SKM-1 (cell line): ENCODE data around the gene CFAP20DC.
"Not testable (repeated sequence)": the region's sequence is repeated elsewhere in the genome, so short reads cannot be mapped to it uniquely, and the experiment has no call there.

Source experiments
- DNase-seq: peaks from one replicate; lab custom pipeline; 2025; ENCODE audit not compliant: unreplicated experiment; lab: John Stamatoyannopoulos, UW

The CFAP20DC gene

GRCh38 chr3:59049671-59050331 is at the start of gene CFAP20DC:
CFAP20DC (minus strand) TSS chr3:59050025; CDS start chr3:59049631, 394 bp downstream.
- peak; percentile 81 for DNase-seq

GRCh38 chr3:59098516-59098915 is 48.7 kb upstream of the CFAP20DC start:
- DNase-seq, result not testable (repeated sequence)

DNA sequence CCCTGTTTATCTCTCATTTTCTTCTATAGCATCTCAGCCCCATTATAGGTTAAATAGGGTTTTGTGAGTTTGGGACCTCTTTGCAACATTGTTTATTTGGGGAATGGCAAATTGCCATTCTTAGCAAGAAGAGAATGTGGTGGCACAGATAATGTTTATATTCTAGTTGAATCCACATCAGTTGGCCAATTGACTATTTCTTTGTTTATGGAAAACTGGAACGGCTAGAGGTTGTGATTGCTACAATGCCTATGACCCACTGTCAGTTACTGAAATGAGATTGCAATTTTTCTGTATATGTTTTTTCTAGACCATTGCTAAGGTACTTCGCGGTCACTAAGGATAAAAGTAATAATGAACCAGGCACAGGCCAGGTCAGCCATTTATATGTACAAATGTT is 44.6 kb upstream of the CFAP20DC start:
- DNase-seq, result no peak

GRCh38 chr3:59093521-59093920 is 43.7 kb upstream of the CFAP20DC start:
- DNase-seq, result no peak

- no peak for DNase-seq
These were observed 38.9 kb upstream of the CFAP20DC start for GRCh38 chr3:59088761-59089160.

GRCh38 chr3:59085976-59086375 is 36.2 kb upstream of the CFAP20DC start:
- no peak for DNase-seq

DNA sequence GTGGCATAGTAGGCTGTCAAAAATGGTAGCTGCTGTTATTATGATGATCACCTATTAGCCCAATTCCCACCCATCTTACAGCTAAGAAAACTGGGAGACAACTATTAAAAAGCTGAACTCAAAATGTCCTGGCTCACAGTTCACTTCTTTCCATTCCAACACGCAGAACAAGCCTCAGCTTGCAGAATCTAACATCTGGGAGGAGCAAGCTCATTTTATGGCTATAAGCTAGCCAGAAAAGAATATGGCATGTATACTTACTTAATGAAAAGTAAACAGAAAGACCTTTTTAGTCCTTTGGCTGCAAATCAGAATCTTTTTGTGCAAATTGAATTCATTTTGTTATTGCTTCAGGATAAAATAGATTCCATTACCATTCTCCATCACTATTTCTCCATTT is 34.8 kb upstream of the CFAP20DC start:
- DNase-seq, result no peak

GRCh38 chr3:59082106-59082505 is 32.3 kb upstream of the CFAP20DC start:
- peak; percentile 47 for DNase-seq

- no peak for DNase-seq
These were observed 31.2 kb upstream of the CFAP20DC start for GRCh38 chr3:59081071-59081470.

DNA sequence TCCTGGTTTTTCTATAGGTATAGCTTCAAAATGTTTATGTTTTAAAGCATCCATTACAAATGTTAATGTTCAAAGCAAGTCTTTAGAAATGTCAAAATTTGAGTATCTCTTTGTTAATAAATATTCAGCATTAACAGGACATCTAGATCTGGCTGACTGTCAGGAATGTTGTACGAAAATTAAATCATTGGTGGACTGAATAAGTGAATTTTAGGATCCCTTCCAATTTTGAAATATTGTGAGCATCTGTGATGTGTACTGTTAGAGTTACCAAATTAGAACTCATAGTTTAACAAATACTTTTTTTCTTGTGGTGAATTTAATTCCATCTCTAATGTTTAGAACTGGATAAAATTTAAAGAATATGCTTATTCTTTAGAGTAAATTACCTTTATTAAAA is 30.1 kb upstream of the CFAP20DC start:
- no peak for DNase-seq

GRCh38 chr3:59074764-59075163 is 24.9 kb upstream of the CFAP20DC start:
- no peak for DNase-seq

DNA sequence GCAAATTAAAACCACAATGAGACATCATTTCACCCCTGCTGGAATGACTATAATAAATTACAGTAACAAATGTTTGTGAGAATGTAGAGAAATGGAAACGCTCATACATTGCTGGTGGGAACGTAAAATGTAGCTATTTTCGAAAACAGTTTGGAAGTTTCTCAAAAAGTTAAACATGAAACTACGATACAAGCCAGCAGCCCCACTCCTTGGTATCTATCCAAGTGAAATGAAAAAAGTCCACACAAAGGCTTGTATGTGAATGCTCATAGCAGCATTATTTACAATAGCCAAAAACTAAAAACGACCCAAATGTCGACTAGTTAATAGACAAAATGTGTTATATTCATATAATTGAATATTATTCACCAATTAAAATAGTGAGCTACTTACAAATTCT is 22.9 kb upstream of the CFAP20DC start:
- DNase-seq, result no peak

GRCh38 chr3:59069838-59070237 is 20.0 kb upstream of the CFAP20DC start:
- DNase-seq, result no peak

DNA sequence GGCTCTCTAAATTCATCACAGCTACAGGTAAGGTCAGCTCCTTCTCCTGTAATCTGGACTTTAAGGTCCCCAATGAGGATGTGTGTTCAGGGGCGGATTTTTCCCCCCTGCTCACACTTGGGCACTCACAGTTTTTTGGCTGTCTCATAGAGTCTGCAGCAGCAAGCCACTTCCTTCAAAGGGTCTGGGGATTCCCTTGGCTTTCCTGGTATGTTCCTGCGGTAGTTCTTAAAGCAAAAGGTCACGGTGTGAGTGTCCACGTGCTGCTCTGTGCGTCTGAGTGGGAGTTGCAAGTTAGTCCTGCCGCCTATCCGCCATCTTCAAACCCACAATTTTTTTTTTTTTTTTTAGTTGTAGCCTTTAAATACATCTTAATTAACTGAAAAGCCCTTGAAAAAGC is 15.4 kb upstream of the CFAP20DC start:
- no peak for DNase-seq

DNA sequence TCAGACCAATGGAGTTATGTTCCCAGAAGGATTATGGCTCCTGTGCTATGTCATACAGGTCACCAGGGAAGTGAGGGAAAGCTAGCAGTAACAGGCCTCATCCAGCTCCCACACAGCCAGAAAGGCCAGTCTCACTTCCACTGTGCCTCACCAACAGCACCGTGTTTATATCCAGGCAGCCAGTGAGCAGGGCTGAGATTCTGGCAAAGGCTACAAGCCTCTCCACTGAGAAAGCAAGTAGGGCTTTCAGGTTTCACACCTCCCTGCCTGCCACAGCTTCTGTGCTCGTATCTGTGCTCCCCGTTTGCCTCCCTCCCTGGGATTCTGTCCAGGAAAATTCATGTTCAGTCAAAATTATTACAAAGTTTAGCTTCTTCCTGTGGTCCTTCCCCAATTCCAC is 14.9 kb upstream of the CFAP20DC start:
- no peak for DNase-seq

DNA sequence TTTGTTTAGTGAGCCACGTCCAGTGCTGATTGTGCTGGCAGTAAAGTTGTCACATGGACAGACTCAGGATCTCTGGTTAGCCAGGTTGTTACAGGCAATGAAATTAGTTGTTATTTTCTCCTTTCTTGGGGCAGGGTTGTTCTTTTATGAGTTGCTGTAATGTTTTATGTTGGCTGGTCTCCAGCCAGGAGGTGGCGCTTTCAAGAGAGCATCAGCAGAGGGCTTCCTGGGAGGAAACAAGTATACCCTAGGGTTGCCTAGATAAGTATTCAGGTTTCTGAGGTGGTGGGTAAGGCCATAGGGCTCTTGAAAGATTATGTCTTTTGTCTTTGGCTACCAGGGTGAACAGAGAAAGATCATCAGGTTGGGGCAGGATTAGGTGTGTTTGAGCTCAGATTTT is 14.5 kb upstream of the CFAP20DC start:
- no peak for DNase-seq

DNA sequence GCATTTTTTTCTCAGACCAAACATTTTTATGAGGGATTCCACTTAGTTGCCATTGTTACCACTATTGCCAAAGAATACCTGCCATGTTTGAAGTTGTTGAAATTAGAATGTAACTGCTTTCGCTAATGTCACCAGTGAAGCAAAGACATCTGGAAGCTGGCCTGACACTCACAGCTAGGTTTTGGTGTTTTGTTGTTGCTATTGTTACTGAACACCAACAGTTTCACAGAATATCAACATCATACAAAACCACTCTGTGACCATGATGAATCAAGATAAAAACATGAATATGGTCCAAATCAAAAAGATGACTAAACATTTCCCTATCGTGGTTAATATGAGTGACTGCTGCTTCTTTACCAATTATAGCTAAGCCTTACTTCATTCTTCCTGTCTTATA is 6.9 kb upstream of the CFAP20DC start:
- no peak for DNase-seq

DNA sequence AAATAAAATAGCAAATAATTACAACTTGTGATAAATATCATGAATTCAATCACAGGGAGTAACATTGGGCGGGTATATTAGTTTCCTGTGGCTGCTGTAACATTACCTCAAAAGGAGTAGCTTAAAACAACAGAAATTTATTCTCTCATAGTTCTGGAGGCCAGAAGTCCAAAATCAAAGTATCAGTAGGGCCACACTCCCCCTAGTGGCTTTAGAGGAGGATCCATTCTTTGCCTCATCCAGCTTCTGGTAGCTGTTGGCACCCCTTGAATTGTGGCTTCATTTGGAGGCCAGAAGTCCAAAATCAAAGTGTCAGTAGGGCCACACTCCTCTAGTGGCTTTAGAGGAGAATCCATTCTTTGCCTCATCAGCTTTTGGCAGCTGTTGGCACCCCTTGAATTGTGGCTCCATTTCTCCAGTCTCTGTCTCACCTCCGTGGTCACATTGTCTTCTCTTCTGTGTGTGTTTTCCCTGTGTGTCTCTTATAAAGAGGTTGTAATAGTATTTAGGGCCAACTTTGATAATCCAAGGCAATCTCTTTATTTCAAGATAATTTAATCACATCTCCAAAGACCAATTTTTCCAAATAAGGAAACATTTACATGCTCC is 3.1 kb upstream of the CFAP20DC start:
- peak; percentile 7 for DNase-seq

DNA sequence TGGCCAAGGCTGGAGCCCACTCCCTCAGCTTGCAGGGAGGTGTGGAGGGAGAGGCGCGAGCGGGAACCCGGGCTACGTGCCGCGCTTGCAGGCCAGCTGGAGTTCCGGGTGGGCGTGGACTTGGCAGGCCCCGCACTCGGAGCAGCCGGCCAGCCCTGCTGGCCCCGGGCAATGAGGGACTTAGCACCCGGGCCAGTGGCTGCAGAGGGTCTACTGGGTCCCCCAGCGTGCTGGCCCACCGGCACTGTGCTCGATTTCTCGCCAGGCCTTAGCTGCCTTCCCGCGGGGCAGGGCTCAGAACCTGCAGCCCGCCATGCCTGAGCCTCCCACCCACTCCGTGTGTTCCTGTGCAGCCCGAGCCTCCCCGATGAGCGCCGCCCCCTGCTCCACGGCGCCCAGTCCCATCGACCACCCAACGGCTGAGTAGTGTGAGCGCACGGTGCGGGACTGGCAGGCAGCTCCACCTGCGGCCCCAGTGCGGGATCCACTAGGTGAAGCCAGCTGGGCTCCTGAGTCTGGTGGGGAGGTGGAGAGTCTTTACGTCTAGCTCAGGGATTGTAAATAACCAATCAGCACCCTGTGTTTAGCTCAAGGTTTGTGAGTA is 1.1 kb upstream of the CFAP20DC start:
- DNase-seq, result not testable (repeated sequence)

GRCh38 chr3:59046839-59047238 is 3.0 kb downstream of the CFAP20DC start:
- DNase-seq, result no peak

GRCh38 chr3:59043391-59043790 is 6.4 kb downstream of the CFAP20DC start:
- no peak for DNase-seq

DNA sequence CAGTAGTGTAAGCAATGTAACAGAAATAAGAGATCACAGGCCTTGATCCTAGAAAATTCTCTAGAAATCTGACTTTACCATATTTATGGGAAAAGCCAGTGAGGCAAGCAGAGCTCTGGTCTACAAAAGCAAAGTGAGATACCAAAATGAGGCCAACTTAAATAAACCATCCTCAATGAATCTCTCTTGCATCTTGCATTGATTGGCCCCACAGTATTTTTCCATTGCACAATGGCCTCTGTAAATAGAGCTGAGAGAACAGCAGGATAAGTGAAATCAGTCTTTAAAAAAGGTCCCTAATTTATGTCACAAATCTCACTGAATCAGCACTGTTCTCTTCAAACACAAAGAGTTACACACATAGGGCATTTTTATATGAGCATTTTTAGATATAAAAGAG is 8.9 kb downstream of the CFAP20DC start:
- no peak for DNase-seq

- DNase-seq, result no peak
These were observed 22.2 kb downstream of the CFAP20DC start for GRCh38 chr3:59027607-59028006.
